GM12892 (cell line): ENCODE results near the gene CCNL2.

ENCODE experiments used
- POLR2A ChIP-seq: IDR thresholded peaks from 2 replicates; pipeline ENCODE4 v1.6.1; 2011; ENCODE audit warnings: low read depth, low read length, control low read depth
- TAF1 ChIP-seq: IDR thresholded peaks from 2 replicates; pipeline ENCODE4 v1.6.1; 2011; ENCODE audit warnings: low read depth, mild to moderate bottlenecking, control low read depth, low read length, borderline replicate concordance

- TF ChIP-seq TAF1 (no peak), POLR2A (no peak)
These were observed 37.5 kb upstream of the CCNL2 start for GRCh38 chr1:1436630-1437032.
